ENCODE results near the gene TIMP2. TPM values are rescaled to one million over a fixed set of nuclear protein-coding genes. Genes with fewer than 3 reads are reported as not detected.

TIMP2 gene
- total RNA-seq, 4 donors from 2014 or later = 32.2 to 70.7 (median 54.6) TPM

GRCh38 chr17:78921437-78921971 lies 3.7 kb downstream of the TIMP2 start:
- 72% methylated on average over 8 of the region's 8 CpGs; no CpG with 5 or more reads in 1 of the 2 donors for WGBS, 2 donors (ENCODE audit: low coverage in 1 of 2)
- Histone ChIP-seq H3K4me1 (peaks cover 24 to 82% (median 69%) of the 10 kb centered on the region in 4 donors), H3K4me3 (no peak overlapping the region), H3K9me3 (no peaks in the 10 kb centered on the region), H3K27me3 (peaks cover 10% of the 10 kb centered on the region), H3K36me3 (no peaks in the 10 kb centered on the region), H3K27ac (peak overlapping the region; percentile 92 to 99 (median 95))
- intact Hi-C loops (cut with DNase I; ENCODE audit: low total_unique reads) = loop anchor here (5.0 kb wide), 1 partner anchor 34 kb away; no protein-coding TSS in a partner anchor
- TF ChIP-seq CTCF (IDR thresholded peaks at IDR 0.05) (no peak), POLR2A (IDR thresholded peaks at IDR 0.05) (no peak), EP300 (IDR thresholded peaks at IDR 0.05; ENCODE audit: low read depth) (no peak), POLR2AphosphoS5 (IDR thresholded peaks at IDR 0.05) (no peak)
- in situ Hi-C loops (cut with MboI; ENCODE audit: low pct_ligation_motif_present in 1 of 4, low pct_unique_long_range_greater_than_20kb in 1 of 4, low sequenced_read_pairs in 3 of 4) = no loop called here
- DNase-seq = no peak

GRCh38 chr17:78920528-78920927 lies 4.7 kb downstream of the TIMP2 start:
- H3K36me3 ChIP-seq = no peaks in the 10 kb centered on the region
- in situ Hi-C loops (cut with MboI; ENCODE audit: low pct_ligation_motif_present in 1 of 4, low pct_unique_long_range_greater_than_20kb in 1 of 4, low sequenced_read_pairs in 3 of 4) = no loop called here
- TF ChIP-seq POLR2A (IDR thresholded peaks at IDR 0.05) (no peak), CTCF (IDR thresholded peaks at IDR 0.05) (no peak), EP300 (IDR thresholded peaks at IDR 0.05; ENCODE audit: low read depth) (no peak), POLR2AphosphoS5 (IDR thresholded peaks at IDR 0.05) (no peak)
- H3K9me3 ChIP-seq = no peaks in the 10 kb centered on the region
- peak overlapping the region in 3 of 4 donors; percentile 92 to 99 (median 94) for H3K27ac ChIP-seq
- H3K4me3 ChIP-seq = no peak overlapping the region
- no peak for DNase-seq
- peaks cover 27 to 85% (median 75%) of the 10 kb centered on the region in 4 donors for H3K4me1 ChIP-seq
- WGBS, 2 donors (ENCODE audit: low coverage in 1 of 2) = 67 to 74% methylated on average over 2 to 8 of the region's 8 CpGs
- intact Hi-C loops (cut with DNase I; ENCODE audit: low total_unique reads) = loop anchor here (5.0 kb wide), 1 partner anchor 33 kb away; no protein-coding TSS in a partner anchor
- H3K27me3 ChIP-seq = peaks cover 2% of the 10 kb centered on the region

- 79 to 80% methylated on average over 3 to 20 of the region's 20 CpGs for WGBS, 2 donors (ENCODE audit: low coverage in 1 of 2)
- DNase-seq = no peak
- Histone ChIP-seq H3K36me3 (no peaks in the 10 kb centered on the region), H3K4me3 (no peak overlapping the region), H3K27me3 (no peaks in the 10 kb centered on the region), H3K4me1 (peaks cover 29 to 88% (median 76%) of the 10 kb centered on the region in 4 donors), H3K9me3 (no peaks in the 10 kb centered on the region), H3K27ac (peak overlapping the region in 3 of 4 donors; percentile 13 to 99 (median 92))
- TF ChIP-seq POLR2A (IDR thresholded peaks at IDR 0.05) (no peak), CTCF (IDR thresholded peaks at IDR 0.05) (no peak), EP300 (IDR thresholded peaks at IDR 0.05; ENCODE audit: low read depth) (no peak), POLR2AphosphoS5 (IDR thresholded peaks at IDR 0.05) (no peak)
- in situ Hi-C loops (cut with MboI; ENCODE audit: low pct_ligation_motif_present in 1 of 4, low pct_unique_long_range_greater_than_20kb in 1 of 4, low sequenced_read_pairs in 3 of 4) = no loop called here
- intact Hi-C loops (cut with DNase I; ENCODE audit: low total_unique reads) = loop anchor here (5.0 kb wide), 1 partner anchor 33 kb away; no protein-coding TSS in a partner anchor
These were observed 5.2 kb downstream of the TIMP2 start for GRCh38 chr17:78919861-78920450.

- no peak for DNase-seq
These were observed 6.2 kb downstream of the TIMP2 start for GRCh38 chr17:78918979-78919378.

More at GRCh38 chr17:78918979-78919378, 6.2 kb downstream of the TIMP2 start:
- Histone ChIP-seq H3K9me3 (no peaks in the 10 kb centered on the region), H3K27me3 (no peaks in the 10 kb centered on the region), H3K27ac (peak overlapping the region; percentile 13 to 64 (median 44)), H3K4me3 (no peak overlapping the region), H3K36me3 (no peaks in the 10 kb centered on the region), H3K4me1 (peaks cover 29 to 81% (median 68%) of the 10 kb centered on the region in 4 donors)
- 74% methylated on average over 14 of the region's 14 CpGs; no CpG with 5 or more reads in 1 of the 2 donors for WGBS, 2 donors (ENCODE audit: low coverage in 1 of 2)
- in situ Hi-C loops (cut with MboI; ENCODE audit: low pct_ligation_motif_present in 1 of 4, low pct_unique_long_range_greater_than_20kb in 1 of 4, low sequenced_read_pairs in 3 of 4) = no loop called here
- TF ChIP-seq CTCF (IDR thresholded peaks at IDR 0.05) = no peak
- TF ChIP-seq POLR2AphosphoS5 (IDR thresholded peaks at IDR 0.05) = no peak
- no peak for TF ChIP-seq POLR2A (IDR thresholded peaks at IDR 0.05)
- no peak for TF ChIP-seq EP300 (IDR thresholded peaks at IDR 0.05; ENCODE audit: low read depth)
- intact Hi-C loops (cut with DNase I; ENCODE audit: low total_unique reads) = no loop called here
